SH-SY5Y (cell line): ENCODE data around the gene TEX26.

ENCODE experiments used
- GATA2 ChIP-seq: IDR thresholded peaks from 2 replicates; pipeline ENCODE4 v1.6.1; 2011; ENCODE audit warnings: mild to moderate bottlenecking, low read depth, low read length
- GATA3 ChIP-seq: IDR thresholded peaks from 2 replicates; pipeline ENCODE4 v1.6.1; 2011; ENCODE audit warnings: low read depth, mild to moderate bottlenecking, low read length, moderate library complexity

- no peak for TF ChIP-seq GATA2
- no peak for TF ChIP-seq GATA3
Observed at GRCh38 chr13:31022928-31023530, 90.6 kb downstream of the TEX26 start.
